Measurements from ENCODE around the gene ELAVL3. TPM values are rescaled to one million over a fixed set of nuclear protein-coding genes. Genes with fewer than 3 reads are reported as not detected.

Gene ELAVL3
- total RNA-seq: under 1 TPM in 1 of 2 experiments, not detected in 1; 0.58 TPM

GRCh38 chr19:11480715-11481533, at the start of gene ELAVL3:
Gene ELAVL3, minus strand, starts transcription at chr19:11481046. Its CDS starts 438 bp downstream, at chr19:11480608.

GRCh38 chr19:11528551-11529341, 47.9 kb upstream of the ELAVL3 start, which contains the start of gene ECSIT:
Gene ECSIT, minus strand, starts transcription at chr19:11529134. Its CDS starts 9,964 bp downstream, at chr19:11519170.

DNA sequence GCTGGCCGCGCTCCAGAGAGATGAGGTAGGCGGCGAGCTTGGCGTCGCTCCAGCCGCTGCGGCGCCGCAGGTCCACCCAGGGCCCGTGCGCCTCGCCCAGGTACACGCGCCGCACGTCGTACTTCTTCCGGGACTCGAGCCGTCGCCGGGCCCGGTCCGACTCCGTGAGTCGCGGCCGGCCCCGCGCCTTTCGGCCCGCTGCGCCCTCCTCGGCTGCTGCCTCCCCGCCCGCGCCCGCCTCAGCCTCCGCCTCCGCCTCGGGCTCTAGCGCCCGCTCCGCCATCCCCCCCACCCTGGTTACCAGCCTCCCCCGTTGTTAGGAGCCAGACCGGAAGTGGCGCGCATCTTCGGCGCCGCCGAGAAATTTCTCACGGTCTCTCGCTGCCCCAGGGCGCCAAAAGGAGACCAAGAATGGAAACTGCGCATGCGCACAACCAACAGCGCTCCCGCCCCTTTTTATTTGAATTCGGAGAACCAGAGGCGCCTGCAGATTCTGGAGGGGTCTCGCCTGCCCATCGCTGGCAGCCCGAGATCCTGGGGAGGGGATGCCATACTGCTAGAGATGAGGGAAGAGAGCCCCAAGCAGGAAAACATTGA, 24.8 kb upstream of the ELAVL3 start, which contains the start of gene ZNF653:
ZNF653 (minus strand) TSS at position 336 of the 597 bp plus-strand sequence; CDS start at position 283, 53 bp downstream.

DNA sequence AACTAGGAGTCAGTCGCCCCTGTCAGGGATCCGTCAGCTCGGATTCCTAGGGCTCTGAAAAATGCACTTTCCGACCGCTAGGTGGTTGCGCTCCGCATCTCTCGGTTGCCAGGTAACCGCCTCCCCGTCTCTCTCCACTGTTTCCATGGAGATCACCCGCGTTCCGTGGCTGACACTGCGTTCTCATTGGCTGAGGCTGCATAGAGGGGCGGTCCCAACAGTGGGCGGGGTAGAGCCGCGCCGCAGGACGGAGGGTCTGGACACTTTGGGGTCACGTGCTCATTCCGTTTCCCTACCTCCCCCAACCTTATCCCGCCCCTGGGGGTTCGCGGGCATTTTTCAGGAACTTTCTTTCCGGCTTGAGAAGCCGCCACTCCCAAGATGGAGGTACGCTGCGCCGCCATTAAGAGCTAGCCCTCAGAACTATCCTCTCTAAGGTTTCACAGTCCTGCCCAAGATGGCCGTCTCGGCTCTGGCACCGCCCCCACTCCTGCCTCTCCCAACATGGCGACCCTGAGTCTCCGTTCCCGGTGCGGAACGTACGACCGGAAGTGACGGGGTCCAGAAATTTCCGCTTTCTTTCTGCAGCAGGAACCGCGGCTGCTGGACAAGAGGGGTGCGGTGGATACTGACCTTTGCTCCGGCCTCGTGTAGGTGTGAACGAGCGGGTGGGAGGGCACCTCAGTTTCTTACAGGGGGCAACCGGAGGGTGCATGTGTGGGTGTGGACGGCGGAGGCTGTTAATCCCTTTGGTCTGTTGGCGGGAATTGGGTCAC, 45.6 kb downstream of the ELAVL3 start, which contains the start of the genes ODAD3 and PRKCSH:
ODAD3 (minus strand) TSS at position 65 of the 776 bp plus-strand sequence. CDS start 105 bp downstream, outside the sequence.
PRKCSH (plus strand) TSS at position 579 of the 776 bp plus-strand sequence. CDS start 483 bp downstream, outside the sequence.

GRCh38 chr19:11418549-11419506, 62.0 kb downstream of the ELAVL3 start, which contains the start of gene RGL3:
Gene RGL3, minus strand, starts transcription at chr19:11419314. Its CDS starts 36 bp downstream, at chr19:11419278.

Small RNA genes lying within 50 kb of the gene (microRNA-seq; reads per million reads assigned to microRNA genes)
- 0.83 reads per million for gene MIR7974 (ENCODE audit: borderline microRNAs expressed, borderline replicate concordance)

Other genes starting within 250 kb of the ELAVL3 start
- gene ANGPTL8, start 241.4 kb downstream of the ELAVL3 start, total RNA-seq: not detected
- gene DOCK6, start 218.5 kb downstream of the ELAVL3 start, total RNA-seq: under 1 TPM; 0.28 to 0.39 TPM
- gene TSPAN16, start 184.9 kb downstream of the ELAVL3 start, total RNA-seq: not detected
- gene RAB3D, start 141.4 kb downstream of the ELAVL3 start, total RNA-seq: 1 to 10 TPM; 6.4 to 7.0 TPM
- 10 to 100 TPM; 25.2 to 25.4 TPM for gene TMEM205, start 134.8 kb downstream of the ELAVL3 start, total RNA-seq
- 10 to 100 TPM; 21.4 to 22.4 TPM for gene CCDC159, start 134.5 kb downstream of the ELAVL3 start, total RNA-seq
- 1 to 10 TPM; 1.6 to 2.6 TPM for gene PLPPR2, start 125.6 kb downstream of the ELAVL3 start, total RNA-seq
- 1 to 10 TPM; 3.7 to 4.3 TPM for gene SWSAP1, start 106.4 kb downstream of the ELAVL3 start, total RNA-seq
- gene EPOR, start 96.7 kb downstream of the ELAVL3 start, total RNA-seq: 1 to 10 TPM; 5.8 to 6.1 TPM
- gene RGL3, start 61.7 kb downstream of the ELAVL3 start, total RNA-seq: not detected
- gene ODAD3, start 45.9 kb downstream of the ELAVL3 start, total RNA-seq: not detected
- 100 to 1,000 TPM; 324 to 337 TPM for gene PRKCSH, start 45.4 kb downstream of the ELAVL3 start, total RNA-seq
- gene ZNF653, start 24.8 kb upstream of the ELAVL3 start, total RNA-seq: 10 to 100 TPM; 20.6 to 20.8 TPM
- 10 to 100 TPM; 23.5 TPM for gene ECSIT, start 48.1 kb upstream of the ELAVL3 start, total RNA-seq
- gene CNN1, start 57.8 kb upstream of the ELAVL3 start, total RNA-seq: not detected
- gene ELOF1, start 78.2 kb upstream of the ELAVL3 start, total RNA-seq: 10 to 100 TPM; 43.0 to 45.9 TPM
- 10 to 100 TPM; 24.9 to 27.7 TPM for gene ACP5, start 96.6 kb upstream of the ELAVL3 start, total RNA-seq
- gene ZNF627, start 116.4 kb upstream of the ELAVL3 start, total RNA-seq: 1 to 10 TPM; 5.6 to 5.7 TPM

All from activated naive CD4-positive, alpha-beta T cell treated with anti-CD3 and anti-CD28 coated beads, Interleukin-2, amount 10 ng/mL, durations not matched to agents 5 hours and 36 hours (primary cell).